WTC11 (cell line): ENCODE measurements around the gene ACACA. TPM values are rescaled to one million over a fixed set of nuclear protein-coding genes. Genes with fewer than 3 reads are reported as not detected.

Experiments used
- ATAC-seq: fragments of 200-7000 bp; cut with Tn5 transposase; 2 replicates; pipeline ENCODE4 v1.10.0; 2021; ENCODE audit warnings: mild to moderate bottlenecking, moderate library complexity
- CTCF ChIA-PET: fragments of 300-600 bp; sonication (Branson Sonifier 250); formaldehyde crosslinking; loops from one replicate; lab custom pipeline; 2021; ENCODE audit warnings: antibody characterized with exemption; lab: Charles Lee
- POLR2A ChIA-PET: fragments of 350-600 bp; sonication (Branson Sonifier 250); formaldehyde crosslinking; loops from one replicate; lab custom pipeline; 2021; ENCODE audit warnings: antibody characterized with exemption; lab: Charles Lee
- DNase-seq: peaks from one replicate; pipeline ENCODE4 v3.0.0; 2021; ENCODE audit warnings: low spot score
- H3K27ac Mint-ChIP-seq: 2 replicates; pipeline ENCODE4 v1.8.0; 2021; ENCODE audit warnings: mixed read lengths
- H3K27me3 Mint-ChIP-seq: 2 replicates; pipeline ENCODE4 v1.8.0; 2021; ENCODE audit warnings: low read depth, mild to moderate bottlenecking, moderate library complexity, mixed read lengths
- H3K36me3 Mint-ChIP-seq: 2 replicates; pipeline ENCODE4 v1.8.0; 2021; ENCODE audit warnings: mixed read lengths
- H3K4me1 Mint-ChIP-seq: 2 replicates; pipeline ENCODE4 v1.8.0; 2022; ENCODE audit warnings: mixed read lengths
- H3K4me3 Mint-ChIP-seq: 2 replicates; pipeline ENCODE4 v1.8.0; 2021; ENCODE audit warnings: mild to moderate bottlenecking, moderate library complexity, mixed read lengths
- H3K9me3 Mint-ChIP-seq: 2 replicates; pipeline ENCODE4 v1.8.0; 2021; ENCODE audit warnings: mixed read lengths
- ATF1 ChIP-seq: sonication (generic); formaldehyde crosslinking; IDR thresholded peaks from 2 replicates; pipeline ENCODE4 v1.8.1; 2023; ENCODE audit warnings: mild to moderate bottlenecking, moderate library complexity, missing genetic modification reagents
- NFYB ChIP-seq: sonication (generic); formaldehyde crosslinking; conservative IDR thresholded peaks from 2 replicates; pipeline ENCODE4 v1.8.0; 2022; ENCODE audit warnings: low read depth, missing genetic modification reagents
- TP53 ChIP-seq: sonication (generic); formaldehyde crosslinking; IDR thresholded peaks from 2 replicates; pipeline ENCODE4 v1.8.1; 2023; ENCODE audit warnings: mild to moderate bottlenecking, missing genetic modification reagents
- ZNF138 ChIP-seq: sonication (generic); formaldehyde crosslinking; conservative IDR thresholded peaks from 2 replicates; pipeline ENCODE4 v1.8.1; 2022; ENCODE audit warnings: mild to moderate bottlenecking, moderate library complexity, missing genetic modification reagents
- ZNF232 ChIP-seq: sonication (generic); formaldehyde crosslinking; IDR thresholded peaks from 2 replicates; pipeline ENCODE4 v1.8.0; 2022; ENCODE audit warnings: mild to moderate bottlenecking, missing genetic modification reagents
- ZNF317 ChIP-seq: sonication (generic); formaldehyde crosslinking; IDR thresholded peaks from 2 replicates; pipeline ENCODE4 v1.8.1; 2023; ENCODE audit warnings: low read depth, mild to moderate bottlenecking, moderate library complexity, missing genetic modification reagents, borderline replicate concordance
- ZNF396 ChIP-seq: fragments of 250-450 bp; sonication (Bioruptor Pico); IDR thresholded peaks from 2 replicates; pipeline ENCODE4 v1.8.0; 2021; ENCODE audit warnings: mild to moderate bottlenecking, moderate library complexity, borderline replicate concordance
- ZNF416 ChIP-seq: fragments of 250-450 bp; sonication (Bioruptor Pico); IDR thresholded peaks from 2 replicates; pipeline ENCODE4 v1.9.0; 2021; ENCODE audit warnings: mild to moderate bottlenecking, inconsistent platforms
- total RNA-seq: library from RNA; stranded (reverse); gene quantifications from 3 replicates; pipeline ENCODE4 v1.2.3, GENCODE V29; 2021
- TF ChIP-seq, protein P1 (sequence below): sonication (generic); formaldehyde crosslinking; IDR thresholded peaks from 2 replicates; pipeline ENCODE4 v1.8.1; 2022; ENCODE audit warnings: mild to moderate bottlenecking, moderate library complexity, missing genetic modification reagents
- TF ChIP-seq, protein P2 (sequence below): sonication (generic); formaldehyde crosslinking; IDR thresholded peaks from 2 replicates; pipeline ENCODE4 v1.8.0; 2022; ENCODE audit warnings: mild to moderate bottlenecking, missing genetic modification reagents
- TF ChIP-seq, protein P3 (sequence below): fragments of 250-450 bp; sonication (Bioruptor Pico); IDR thresholded peaks from 2 replicates; pipeline ENCODE4 v1.9.0; 2021; ENCODE audit warnings: mild to moderate bottlenecking
- TF ChIP-seq, protein P4 (sequence below): sonication (generic); formaldehyde crosslinking; IDR thresholded peaks from 2 replicates; pipeline ENCODE4 v1.8.0; 2022; ENCODE audit warnings: missing genetic modification reagents
- TF ChIP-seq, protein P5 (sequence below): sonication (generic); formaldehyde crosslinking; IDR thresholded peaks from 2 replicates; pipeline ENCODE4 v1.8.0; 2023; ENCODE audit warnings: missing genetic modification reagents, mild to moderate bottlenecking, borderline replicate concordance
- TF ChIP-seq, protein P6 (sequence below): sonication (generic); formaldehyde crosslinking; IDR thresholded peaks from 2 replicates; pipeline ENCODE4 v1.8.1; 2023; ENCODE audit warnings: mild to moderate bottlenecking, missing genetic modification reagents
- TF ChIP-seq, protein P7 (sequence below): sonication (generic); formaldehyde crosslinking; conservative IDR thresholded peaks from 2 replicates; pipeline ENCODE4 v1.8.1; 2023; ENCODE audit warnings: mild to moderate bottlenecking, low read depth, missing genetic modification reagents, moderate library complexity

Gene ACACA
- total RNA-seq, 1 experiment from 2014 or later: 167 TPM

DNA sequence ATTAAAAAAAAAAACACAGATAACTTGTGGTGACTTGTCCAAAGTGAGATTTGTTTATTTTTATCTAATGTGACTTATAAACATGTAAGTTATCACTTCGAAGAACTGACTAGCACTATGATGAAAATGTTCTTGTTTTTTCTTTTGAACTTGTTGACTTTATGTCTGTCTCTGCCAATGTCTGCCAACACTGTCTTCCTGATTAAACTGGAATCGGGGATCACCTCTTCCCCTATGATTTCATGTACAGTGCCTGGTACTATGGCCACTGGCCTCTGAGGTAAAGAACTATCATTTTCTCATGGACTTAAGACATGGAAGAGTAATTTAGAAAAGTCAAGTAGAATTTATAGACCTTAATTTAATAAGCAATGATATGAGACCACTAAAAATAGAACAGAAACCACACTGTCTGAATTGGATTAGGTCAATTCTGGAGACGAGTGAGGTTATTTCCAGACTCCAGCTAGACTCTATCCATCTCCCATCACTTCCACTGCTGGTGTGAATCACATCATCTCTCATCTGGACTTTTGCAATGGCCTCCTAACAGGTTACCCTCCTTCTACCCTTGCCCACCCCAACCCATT is 22.0 kb downstream of the ACACA start (continued):
- TF ChIP-seq, protein P1, sequence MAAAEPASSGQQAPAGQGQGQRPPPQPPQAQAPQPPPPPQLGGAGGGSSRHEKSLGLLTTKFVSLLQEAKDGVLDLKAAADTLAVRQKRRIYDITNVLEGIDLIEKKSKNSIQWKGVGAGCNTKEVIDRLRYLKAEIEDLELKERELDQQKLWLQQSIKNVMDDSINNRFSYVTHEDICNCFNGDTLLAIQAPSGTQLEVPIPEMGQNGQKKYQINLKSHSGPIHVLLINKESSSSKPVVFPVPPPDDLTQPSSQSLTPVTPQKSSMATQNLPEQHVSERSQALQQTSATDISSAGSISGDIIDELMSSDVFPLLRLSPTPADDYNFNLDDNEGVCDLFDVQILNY (CRISPR knock-in tag): no peak
- TF ChIP-seq, protein P2, sequence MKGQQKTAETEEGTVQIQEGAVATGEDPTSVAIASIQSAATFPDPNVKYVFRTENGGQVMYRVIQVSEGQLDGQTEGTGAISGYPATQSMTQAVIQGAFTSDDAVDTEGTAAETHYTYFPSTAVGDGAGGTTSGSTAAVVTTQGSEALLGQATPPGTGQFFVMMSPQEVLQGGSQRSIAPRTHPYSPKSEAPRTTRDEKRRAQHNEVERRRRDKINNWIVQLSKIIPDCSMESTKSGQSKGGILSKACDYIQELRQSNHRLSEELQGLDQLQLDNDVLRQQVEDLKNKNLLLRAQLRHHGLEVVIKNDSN (CRISPR knock-in tag): no peak
- TF ChIP-seq, protein P3, sequence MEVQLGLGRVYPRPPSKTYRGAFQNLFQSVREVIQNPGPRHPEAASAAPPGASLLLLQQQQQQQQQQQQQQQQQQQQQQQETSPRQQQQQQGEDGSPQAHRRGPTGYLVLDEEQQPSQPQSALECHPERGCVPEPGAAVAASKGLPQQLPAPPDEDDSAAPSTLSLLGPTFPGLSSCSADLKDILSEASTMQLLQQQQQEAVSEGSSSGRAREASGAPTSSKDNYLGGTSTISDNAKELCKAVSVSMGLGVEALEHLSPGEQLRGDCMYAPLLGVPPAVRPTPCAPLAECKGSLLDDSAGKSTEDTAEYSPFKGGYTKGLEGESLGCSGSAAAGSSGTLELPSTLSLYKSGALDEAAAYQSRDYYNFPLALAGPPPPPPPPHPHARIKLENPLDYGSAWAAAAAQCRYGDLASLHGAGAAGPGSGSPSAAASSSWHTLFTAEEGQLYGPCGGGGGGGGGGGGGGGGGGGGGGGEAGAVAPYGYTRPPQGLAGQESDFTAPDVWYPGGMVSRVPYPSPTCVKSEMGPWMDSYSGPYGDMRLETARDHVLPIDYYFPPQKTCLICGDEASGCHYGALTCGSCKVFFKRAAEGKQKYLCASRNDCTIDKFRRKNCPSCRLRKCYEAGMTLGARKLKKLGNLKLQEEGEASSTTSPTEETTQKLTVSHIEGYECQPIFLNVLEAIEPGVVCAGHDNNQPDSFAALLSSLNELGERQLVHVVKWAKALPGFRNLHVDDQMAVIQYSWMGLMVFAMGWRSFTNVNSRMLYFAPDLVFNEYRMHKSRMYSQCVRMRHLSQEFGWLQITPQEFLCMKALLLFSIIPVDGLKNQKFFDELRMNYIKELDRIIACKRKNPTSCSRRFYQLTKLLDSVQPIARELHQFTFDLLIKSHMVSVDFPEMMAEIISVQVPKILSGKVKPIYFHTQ (CRISPR knock-in tag): no peak
- TF ChIP-seq, protein P4, sequence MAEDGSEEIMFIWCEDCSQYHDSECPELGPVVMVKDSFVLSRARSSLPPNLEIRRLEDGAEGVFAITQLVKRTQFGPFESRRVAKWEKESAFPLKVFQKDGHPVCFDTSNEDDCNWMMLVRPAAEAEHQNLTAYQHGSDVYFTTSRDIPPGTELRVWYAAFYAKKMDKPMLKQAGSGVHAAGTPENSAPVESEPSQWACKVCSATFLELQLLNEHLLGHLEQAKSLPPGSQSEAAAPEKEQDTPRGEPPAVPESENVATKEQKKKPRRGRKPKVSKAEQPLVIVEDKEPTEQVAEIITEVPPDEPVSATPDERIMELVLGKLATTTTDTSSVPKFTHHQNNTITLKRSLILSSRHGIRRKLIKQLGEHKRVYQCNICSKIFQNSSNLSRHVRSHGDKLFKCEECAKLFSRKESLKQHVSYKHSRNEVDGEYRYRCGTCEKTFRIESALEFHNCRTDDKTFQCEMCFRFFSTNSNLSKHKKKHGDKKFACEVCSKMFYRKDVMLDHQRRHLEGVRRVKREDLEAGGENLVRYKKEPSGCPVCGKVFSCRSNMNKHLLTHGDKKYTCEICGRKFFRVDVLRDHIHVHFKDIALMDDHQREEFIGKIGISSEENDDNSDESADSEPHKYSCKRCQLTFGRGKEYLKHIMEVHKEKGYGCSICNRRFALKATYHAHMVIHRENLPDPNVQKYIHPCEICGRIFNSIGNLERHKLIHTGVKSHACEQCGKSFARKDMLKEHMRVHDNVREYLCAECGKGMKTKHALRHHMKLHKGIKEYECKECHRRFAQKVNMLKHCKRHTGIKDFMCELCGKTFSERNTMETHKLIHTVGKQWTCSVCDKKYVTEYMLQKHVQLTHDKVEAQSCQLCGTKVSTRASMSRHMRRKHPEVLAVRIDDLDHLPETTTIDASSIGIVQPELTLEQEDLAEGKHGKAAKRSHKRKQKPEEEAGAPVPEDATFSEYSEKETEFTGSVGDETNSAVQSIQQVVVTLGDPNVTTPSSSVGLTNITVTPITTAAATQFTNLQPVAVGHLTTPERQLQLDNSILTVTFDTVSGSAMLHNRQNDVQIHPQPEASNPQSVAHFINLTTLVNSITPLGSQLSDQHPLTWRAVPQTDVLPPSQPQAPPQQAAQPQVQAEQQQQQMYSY: no peak

DNA sequence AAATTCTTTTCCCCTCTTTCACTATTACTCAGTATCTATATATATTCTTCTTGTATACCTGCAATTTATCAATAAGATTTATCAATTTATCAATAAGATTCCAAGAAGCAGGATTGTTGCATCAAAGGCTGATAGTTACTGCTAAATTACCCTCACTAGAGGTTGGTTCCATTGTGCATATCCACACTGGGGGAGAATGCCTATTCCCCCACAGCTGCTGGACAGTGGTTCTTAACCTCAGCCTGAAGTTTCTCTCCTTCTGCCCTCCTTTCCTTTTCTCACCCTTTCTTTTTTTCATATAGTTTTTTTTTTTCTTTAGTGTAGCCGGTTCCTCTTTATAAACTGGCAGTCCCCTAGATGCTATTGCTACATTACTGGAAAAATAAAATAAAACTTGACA is 24.6 kb downstream of the ACACA start:
- Mint-ChIP-seq H3K9me3 (no peaks in the 10 kb centered on the region), H3K36me3 (no peaks in the 10 kb centered on the region), H3K4me1 (peaks cover 4% of the 10 kb centered on the region; the same call in 1 of the 2 replicates), H3K4me3 (no peak overlapping the region), H3K27ac (no peak overlapping the region), H3K27me3 (no peaks in the 10 kb centered on the region)
- CTCF ChIA-PET: interaction anchor here (0.6 to 2.0 kb wide), 2 partner anchors 8 kb away, joined by 4 to 20 read pairs; no protein-coding TSS in a partner anchor
- no peak for ATAC-seq
- POLR2A ChIA-PET: no interaction called here
- DNase-seq: no peak
- TF ChIP-seq ATF1 (CRISPR knock-in tag) (no peak), TP53 (CRISPR knock-in tag) (no peak), ZNF396 (no peak), ZNF138 (CRISPR knock-in tag) (no peak), ZNF416 (CRISPR knock-in tag) (no peak), NFYB (no peak), ZNF232 (no peak), ZNF317 (CRISPR knock-in tag) (no peak)
- TF ChIP-seq, protein P5, sequence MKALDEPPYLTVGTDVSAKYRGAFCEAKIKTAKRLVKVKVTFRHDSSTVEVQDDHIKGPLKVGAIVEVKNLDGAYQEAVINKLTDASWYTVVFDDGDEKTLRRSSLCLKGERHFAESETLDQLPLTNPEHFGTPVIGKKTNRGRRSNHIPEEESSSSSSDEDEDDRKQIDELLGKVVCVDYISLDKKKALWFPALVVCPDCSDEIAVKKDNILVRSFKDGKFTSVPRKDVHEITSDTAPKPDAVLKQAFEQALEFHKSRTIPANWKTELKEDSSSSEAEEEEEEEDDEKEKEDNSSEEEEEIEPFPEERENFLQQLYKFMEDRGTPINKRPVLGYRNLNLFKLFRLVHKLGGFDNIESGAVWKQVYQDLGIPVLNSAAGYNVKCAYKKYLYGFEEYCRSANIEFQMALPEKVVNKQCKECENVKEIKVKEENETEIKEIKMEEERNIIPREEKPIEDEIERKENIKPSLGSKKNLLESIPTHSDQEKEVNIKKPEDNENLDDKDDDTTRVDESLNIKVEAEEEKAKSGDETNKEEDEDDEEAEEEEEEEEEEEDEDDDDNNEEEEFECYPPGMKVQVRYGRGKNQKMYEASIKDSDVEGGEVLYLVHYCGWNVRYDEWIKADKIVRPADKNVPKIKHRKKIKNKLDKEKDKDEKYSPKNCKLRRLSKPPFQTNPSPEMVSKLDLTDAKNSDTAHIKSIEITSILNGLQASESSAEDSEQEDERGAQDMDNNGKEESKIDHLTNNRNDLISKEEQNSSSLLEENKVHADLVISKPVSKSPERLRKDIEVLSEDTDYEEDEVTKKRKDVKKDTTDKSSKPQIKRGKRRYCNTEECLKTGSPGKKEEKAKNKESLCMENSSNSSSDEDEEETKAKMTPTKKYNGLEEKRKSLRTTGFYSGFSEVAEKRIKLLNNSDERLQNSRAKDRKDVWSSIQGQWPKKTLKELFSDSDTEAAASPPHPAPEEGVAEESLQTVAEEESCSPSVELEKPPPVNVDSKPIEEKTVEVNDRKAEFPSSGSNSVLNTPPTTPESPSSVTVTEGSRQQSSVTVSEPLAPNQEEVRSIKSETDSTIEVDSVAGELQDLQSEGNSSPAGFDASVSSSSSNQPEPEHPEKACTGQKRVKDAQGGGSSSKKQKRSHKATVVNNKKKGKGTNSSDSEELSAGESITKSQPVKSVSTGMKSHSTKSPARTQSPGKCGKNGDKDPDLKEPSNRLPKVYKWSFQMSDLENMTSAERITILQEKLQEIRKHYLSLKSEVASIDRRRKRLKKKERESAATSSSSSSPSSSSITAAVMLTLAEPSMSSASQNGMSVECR (CRISPR knock-in tag): no peak
- TF ChIP-seq, protein P6, sequence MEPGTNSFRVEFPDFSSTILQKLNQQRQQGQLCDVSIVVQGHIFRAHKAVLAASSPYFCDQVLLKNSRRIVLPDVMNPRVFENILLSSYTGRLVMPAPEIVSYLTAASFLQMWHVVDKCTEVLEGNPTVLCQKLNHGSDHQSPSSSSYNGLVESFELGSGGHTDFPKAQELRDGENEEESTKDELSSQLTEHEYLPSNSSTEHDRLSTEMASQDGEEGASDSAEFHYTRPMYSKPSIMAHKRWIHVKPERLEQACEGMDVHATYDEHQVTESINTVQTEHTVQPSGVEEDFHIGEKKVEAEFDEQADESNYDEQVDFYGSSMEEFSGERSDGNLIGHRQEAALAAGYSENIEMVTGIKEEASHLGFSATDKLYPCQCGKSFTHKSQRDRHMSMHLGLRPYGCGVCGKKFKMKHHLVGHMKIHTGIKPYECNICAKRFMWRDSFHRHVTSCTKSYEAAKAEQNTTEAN (CRISPR knock-in tag): no peak
- TF ChIP-seq, protein P7, sequence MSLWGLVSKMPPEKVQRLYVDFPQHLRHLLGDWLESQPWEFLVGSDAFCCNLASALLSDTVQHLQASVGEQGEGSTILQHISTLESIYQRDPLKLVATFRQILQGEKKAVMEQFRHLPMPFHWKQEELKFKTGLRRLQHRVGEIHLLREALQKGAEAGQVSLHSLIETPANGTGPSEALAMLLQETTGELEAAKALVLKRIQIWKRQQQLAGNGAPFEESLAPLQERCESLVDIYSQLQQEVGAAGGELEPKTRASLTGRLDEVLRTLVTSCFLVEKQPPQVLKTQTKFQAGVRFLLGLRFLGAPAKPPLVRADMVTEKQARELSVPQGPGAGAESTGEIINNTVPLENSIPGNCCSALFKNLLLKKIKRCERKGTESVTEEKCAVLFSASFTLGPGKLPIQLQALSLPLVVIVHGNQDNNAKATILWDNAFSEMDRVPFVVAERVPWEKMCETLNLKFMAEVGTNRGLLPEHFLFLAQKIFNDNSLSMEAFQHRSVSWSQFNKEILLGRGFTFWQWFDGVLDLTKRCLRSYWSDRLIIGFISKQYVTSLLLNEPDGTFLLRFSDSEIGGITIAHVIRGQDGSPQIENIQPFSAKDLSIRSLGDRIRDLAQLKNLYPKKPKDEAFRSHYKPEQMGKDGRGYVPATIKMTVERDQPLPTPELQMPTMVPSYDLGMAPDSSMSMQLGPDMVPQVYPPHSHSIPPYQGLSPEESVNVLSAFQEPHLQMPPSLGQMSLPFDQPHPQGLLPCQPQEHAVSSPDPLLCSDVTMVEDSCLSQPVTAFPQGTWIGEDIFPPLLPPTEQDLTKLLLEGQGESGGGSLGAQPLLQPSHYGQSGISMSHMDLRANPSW (CRISPR knock-in tag): no peak
